HepG2 (cell line): ENCODE data around the gene PREX1. TPM values are rescaled to one million over a fixed set of nuclear protein-coding genes. Genes with fewer than 3 reads are reported as not detected.

Experiments used
- ATAC-seq: fragments of 200-7000 bp; cut with Tn5 transposase; 3 replicates; pipeline ENCODE4 v1.9.1; 2020; ENCODE audit warnings: mild to moderate bottlenecking, moderate library complexity
- BruUV-seq: library from RNA; stranded (reverse); fragments of 400-500 nt; replicated peaks from 2 replicates; lab custom pipeline; 2021; lab: Mats Ljungman, UMichigan
- CTCF ChIA-PET: fragments of 300-600 bp; formaldehyde crosslinking; extraction: SDS; loops from one replicate; lab custom pipeline; 2021; ENCODE audit warnings: low total read pairs, inconsistent platforms, low intra/inter-chr PET ratio; lab: Yijun Ruan, JAX
- POLR2A ChIA-PET: fragments of 350-600 bp; sonication (Branson Sonifier 250); formaldehyde crosslinking; loops from one replicate; lab custom pipeline; 2020; ENCODE audit warnings: antibody characterized with exemption, inconsistent platforms; lab: Yijun Ruan, JAX
- DNase-seq: peaks from one replicate; pipeline ENCODE4 v3.0.0-alpha.2; 2015; ENCODE audit warnings: low spot score
- FAIRE-seq: peaks from 3 replicates; lab custom pipeline; 2011; peaks lifted over from hg19 to GRCh38; lab: Jason Lieb, UNC
- H2AFZ ChIP-seq: one replicate; pipeline ENCODE4 v1.6.1; 2011; ENCODE audit warnings: low read length, inconsistent platforms
- H3K27ac ChIP-seq: fragments of 300-600 bp; 3 replicates; pipeline ENCODE4 v1.8.0; 2011; ENCODE audit warnings: mixed run types, mild to moderate bottlenecking, mixed read lengths, low read length, inconsistent platforms; ENCODE audit not compliant: insufficient read depth; ENCODE audit errors: extremely low read length
- H3K27me3 ChIP-seq, 2 experiments: fragments of 200-600 bp in 1 of 2; 2 replicates in 1 of 2; 3 replicates in 1 of 2; pipeline versions ENCODE4 v1.6.0 to v1.8.0; 2011; ENCODE audit warnings: low read length in 2 of 2, mild to moderate bottlenecking in 2 of 2, moderate library complexity in 2 of 2, inconsistent platforms in 1 of 2; ENCODE audit not compliant: insufficient read depth in 2 of 2, control insufficient read depth in 1 of 2
- H3K36me3 ChIP-seq, 2 experiments: fragments of 200-600 bp in 1 of 2; replicated peaks in 1 of 2; 2 replicates in 1 of 2; 3 replicates in 1 of 2; pipeline versions ENCODE4 v1.5.1 to v1.8.0; 2011; ENCODE audit warnings: low read length in 2 of 2, inconsistent platforms in 1 of 2; ENCODE audit not compliant: insufficient read depth in 2 of 2, control insufficient read depth in 1 of 2
- H3K4me1 ChIP-seq: 2 replicates; pipeline ENCODE4 v1.5.1; 2012; ENCODE audit warnings: low read length, inconsistent platforms; ENCODE audit not compliant: insufficient read depth
- H3K4me2 ChIP-seq: 2 replicates; pipeline ENCODE4 v1.6.0; 2011; ENCODE audit warnings: low read depth, low read length, inconsistent platforms
- H3K4me3 ChIP-seq, 3 experiments: fragments of 200-600 bp in 1 of 3; sonication (generic), shearing (Covaris generic) in 1 of 3; replicated peaks in 1 of 3; 2 replicates each; pipeline ENCODE4 v1.5.1; 2011 to 2016; ENCODE audit warnings: low read length in 3 of 3, inconsistent platforms in 2 of 3, low read depth in 2 of 3, mild to moderate bottlenecking in 2 of 3, control low read depth in 1 of 3, mixed read lengths in 1 of 3; ENCODE audit not compliant: insufficient read depth in 1 of 3
- H3K79me2 ChIP-seq: one replicate; pipeline ENCODE4 v1.6.1; 2011; ENCODE audit warnings: low read length, inconsistent platforms; ENCODE audit not compliant: insufficient read depth
- H3K9ac ChIP-seq: 2 replicates; pipeline ENCODE4 v1.6.0; 2011; ENCODE audit warnings: mild to moderate bottlenecking, low read depth, low read length, inconsistent platforms; ENCODE audit not compliant: insufficient read depth
- H3K9me3 ChIP-seq: 2 replicates; pipeline ENCODE4 v1.5.1; 2012; ENCODE audit warnings: mild to moderate bottlenecking, low read length
- H4K20me1 ChIP-seq: 2 replicates; pipeline ENCODE4 v1.6.0; 2011; ENCODE audit warnings: inconsistent platforms, mild to moderate bottlenecking, low read length, moderate library complexity; ENCODE audit not compliant: insufficient read depth
- CEBPB ChIP-seq: IDR thresholded peaks from 2 replicates; pipeline ENCODE4 v1.6.1; 2011; ENCODE audit warnings: low read depth, low read length, improper control_type of control experiment, borderline replicate concordance
- CEBPG ChIP-seq: IDR thresholded peaks from 2 replicates; pipeline ENCODE4 v1.6.1; 2016
- GTF3A ChIP-seq: sonication (generic); formaldehyde crosslinking; conservative IDR thresholded peaks from 2 replicates; pipeline ENCODE4 v1.4.0; 2020; ENCODE audit warnings: mild to moderate bottlenecking, missing genetic modification reagents
- NR2F6 ChIP-seq, 2 experiments: IDR thresholded peaks; 2 replicates each; pipeline ENCODE4 v1.6.1; 2016; ENCODE audit warnings: antibody characterized with exemption in 1 of 2, mild to moderate bottlenecking in 1 of 2
- TP53 ChIP-seq: sonication (generic); formaldehyde crosslinking; conservative IDR thresholded peaks from 2 replicates; pipeline ENCODE4 v1.4.0; 2020; ENCODE audit warnings: missing genetic modification reagents
- XRCC5 ChIP-seq: fragments of 200-400 bp; formaldehyde crosslinking; optimal IDR thresholded peaks from 2 replicates; pipeline ENCODE3; 2017; ENCODE audit warnings: mild to moderate bottlenecking, low read length
- ZBTB37 ChIP-seq: sonication (generic); formaldehyde crosslinking; IDR thresholded peaks from 2 replicates; pipeline ENCODE4 v1.4.0; 2020; ENCODE audit warnings: mild to moderate bottlenecking, missing genetic modification reagents
- ZNF280B ChIP-seq: sonication (generic); formaldehyde crosslinking; IDR thresholded peaks from 2 replicates; pipeline ENCODE4 v1.5.0; 2020; ENCODE audit warnings: missing genetic modification reagents, mild to moderate bottlenecking, borderline replicate concordance
- ZNF543 ChIP-seq: sonication (generic); formaldehyde crosslinking; IDR thresholded peaks from 2 replicates; pipeline ENCODE4 v1.4.0; 2020; ENCODE audit warnings: mild to moderate bottlenecking, missing genetic modification reagents
- ZNF660 ChIP-seq: sonication (generic); formaldehyde crosslinking; IDR thresholded peaks from 2 replicates; pipeline ENCODE4 v1.5.1; 2020; ENCODE audit warnings: mild to moderate bottlenecking, low read depth, missing genetic modification reagents, borderline replicate concordance
- ZNF768 ChIP-seq: sonication (generic); formaldehyde crosslinking; IDR thresholded peaks from 2 replicates; pipeline ENCODE4 v1.4.0; 2020; ENCODE audit warnings: missing genetic modification reagents
- ZNF784 ChIP-seq: sonication (generic); formaldehyde crosslinking; IDR thresholded peaks from 2 replicates; pipeline ENCODE4 v1.5.1; 2020; ENCODE audit warnings: missing genetic modification reagents, mild to moderate bottlenecking, borderline replicate concordance
- WGBS: methylation state at CpG from one replicate; pipeline ENCODE4 v1.1.6; 2017; ENCODE audit warnings: low lambda C conversion rate; 5-methylcytosine and 5-hydroxymethylcytosine counted together
- in situ Hi-C: cut with HindIII; loops from 2 replicates; pipeline ENCODE4 v1.10.0; 2017; ENCODE audit warnings: low pct_unique_long_range_greater_than_20kb; ENCODE audit not compliant: extremely low pct_ligation_motif_present
- intact Hi-C: fragments of 100-400 bp; cut with micrococcal nuclease; formaldehyde crosslinking; loops from one replicate; pipeline ENCODE4 v1.10.0; 2022; ENCODE audit not compliant: unreplicated experiment
- polyA plus RNA-seq, 8 experiments: library from polyadenylated mRNA; depleted of rRNA in 3 of 8; stranded (reverse) in 7 of 8; unstranded in 1 of 8; fragments of >200 nt; fragmentation: Illumina TruSeq in 4 of 8; extraction: Trizol in 4 of 8; gene quantifications; 2 replicates each; pipeline versions ENCODE4 v1.2.1 to v1.2.3, GENCODE V29; 2011 to 2016; ENCODE audit warnings: low read depth in 4 of 8, missing spikeins in 1 of 8, mixed read lengths in 1 of 8; ENCODE audit not compliant: insufficient read depth in 1 of 8
- total RNA-seq, 5 experiments: library from RNA; depleted of rRNA; stranded (reverse); fragments of >200 nt; fragmentation: Illumina TruSeq; extraction: Trizol; gene quantifications; 2 replicates each; pipeline ENCODE4 v1.2.3, GENCODE V29; 2016; ENCODE audit warnings: low read depth in 1 of 5

Gene PREX1
- total and polyA plus RNA-seq, 2 of the 13 experiments (the other 11 are each of a cell fraction or from before 2014, with no cell fraction given): 0.02 to 0.04 TPM

GRCh38 chr20:48817367-48818030 is 10.3 kb downstream of the PREX1 start:
- ATAC-seq (no peak), DNase-seq (no peak), FAIRE-seq (no peak)
- ChIA-PET CTCF (no interaction called here), POLR2A (no interaction called here)
- Histone ChIP-seq H4K20me1 (no peaks in the 10 kb centered on the region), H3K4me2 (no peak overlapping the region), H3K9ac (no peak overlapping the region), H3K4me1 (no peaks in the 10 kb centered on the region), H3K4me3 (no peak overlapping the region), H3K79me2 (no peaks in the 10 kb centered on the region), H2AFZ (no peak overlapping the region), H3K9me3 (no peaks in the 10 kb centered on the region), H3K36me3 (no peaks in the 10 kb centered on the region), H3K27ac (no peak overlapping the region), H3K27me3 (peaks cover 3 to 91% of the 10 kb centered on the region in 2 experiments; a peak in 4 of 5 replicates)
- intact Hi-C loops: loop anchor here (5.0 kb wide), 1 partner anchor 460 kb away; the partner anchor contains the start of gene ZNFX1
- 38% methylated on average over 4 of the region's 4 CpGs for WGBS
- in situ Hi-C loops: no loop called here
- TF ChIP-seq ZNF768 (CRISPR knock-in tag) (peak; percentile 68; the same call in 1 of the 2 replicates), ZNF660 (CRISPR knock-in tag) (no peak), CEBPG (CRISPR knock-in tag) (no peak)
- no TSS peak for BruUV-seq

- Histone ChIP-seq H3K79me2 (no peaks in the 10 kb centered on the region), H3K27me3 (peaks cover 3 to 84% of the 10 kb centered on the region in 2 experiments; a peak in 4 of 5 replicates), H3K4me1 (no peaks in the 10 kb centered on the region), H3K9ac (no peak overlapping the region), H3K36me3 (no peaks in the 10 kb centered on the region), H2AFZ (no peak overlapping the region), H3K9me3 (no peaks in the 10 kb centered on the region), H4K20me1 (no peaks in the 10 kb centered on the region), H3K4me2 (no peak overlapping the region), H3K27ac (no peak overlapping the region), H3K4me3 (no peak overlapping the region)
- no TSS peak for BruUV-seq
- FAIRE-seq (no peak), DNase-seq (no peak), ATAC-seq (no peak)
- in situ Hi-C loops: no loop called here
- WGBS: 25% methylated on average over 14 of the region's 14 CpGs
- ChIA-PET POLR2A (no interaction called here), CTCF (no interaction called here)
- intact Hi-C loops: loop anchor here (5.0 kb wide), 1 partner anchor 461 kb away; the partner anchor contains the start of gene ZNFX1
- TF ChIP-seq ZBTB37 (CRISPR knock-in tag) (no peak), CEBPB (no peak), XRCC5 (no peak), TP53 (no peak), GTF3A (CRISPR knock-in tag) (no peak), ZNF280B (CRISPR knock-in tag) (no peak), ZNF543 (CRISPR knock-in tag) (no peak), NR2F6 (IDR thresholded peaks at IDR 0.05) (no peak), NR2F6 (CRISPR knock-in tag; IDR thresholded peaks at IDR 0.05) (no peak), ZNF784 (CRISPR knock-in tag) (no peak)
These were observed 11.3 kb downstream of the PREX1 start for GRCh38 chr20:48816282-48817205.
